ENCODE results near the gene NOL9. TPM values are rescaled to one million over a fixed set of nuclear protein-coding genes. Genes with fewer than 3 reads are reported as not detected.

The NOL9 gene
- total RNA-seq, 4 donors from 2014 or later, result 14.3 to 24.3 (median 15.3) TPM

- TF ChIP-seq CTCF (IDR thresholded peaks at IDR 0.05; ENCODE audit: low read depth), result no peak
These were observed 33.1 kb upstream of the NOL9 start for GRCh38 chr1:6587261-6588005.

- no peak for TF ChIP-seq CTCF (IDR thresholded peaks at IDR 0.05; ENCODE audit: low read depth)
These were observed 32.1 kb upstream of the NOL9 start for GRCh38 chr1:6586404-6586816.

GRCh38 chr1:6585841-6586240 is 31.5 kb upstream of the NOL9 start:
- no peak for TF ChIP-seq CTCF (IDR thresholded peaks at IDR 0.05; ENCODE audit: low read depth)

- no peak for TF ChIP-seq CTCF (IDR thresholded peaks at IDR 0.05; ENCODE audit: low read depth)
These were observed 30.9 kb upstream of the NOL9 start for GRCh38 chr1:6585081-6585722.

GRCh38 chr1:6584126-6585080 is 30.1 kb upstream of the NOL9 start:
- no peak for TF ChIP-seq CTCF (IDR thresholded peaks at IDR 0.05; ENCODE audit: low read depth)

DNA sequence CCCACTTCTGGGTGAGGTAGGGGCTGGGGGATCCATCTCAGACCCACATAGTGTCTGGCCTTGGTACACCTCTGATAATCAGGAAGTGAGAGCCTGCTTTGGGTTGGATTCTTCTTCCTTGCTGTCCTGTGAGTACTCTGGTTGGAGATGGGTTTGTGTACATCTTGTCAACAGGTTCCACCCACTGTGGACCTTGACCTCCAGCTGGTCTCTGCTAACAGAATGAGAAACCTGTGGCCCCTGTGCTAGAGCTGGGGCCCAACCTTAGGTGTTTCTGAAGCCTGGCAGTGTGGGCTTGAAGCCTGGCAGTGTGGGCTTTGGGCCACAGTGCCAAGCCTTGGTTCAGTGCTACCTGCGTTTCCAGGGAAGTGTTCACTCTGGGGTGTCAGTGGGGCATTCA is 28.1 kb upstream of the NOL9 start:
- TF ChIP-seq CTCF (IDR thresholded peaks at IDR 0.05; ENCODE audit: low read depth), result no peak

Measured in subcutaneous adipose tissue (tissue), 4 donors.